ENCODE measurements around the gene MPND. TPM values are rescaled to one million over a fixed set of nuclear protein-coding genes. Genes with fewer than 3 reads are reported as not detected.

Gene MPND
- total RNA-seq, 6 experiments from 2014 or later, result 11.7 to 15.0 (median 12.1) TPM

- Mint-ChIP-seq H3K27me3 (ENCODE audit: insufficient read depth) (no peaks in the 10 kb centered on the region), H3K36me3 (ENCODE audit: low read depth) (no peaks in the 10 kb centered on the region; the same call in 1 of the 2 replicates), H3K4me3 (no peak overlapping the region), H3K9me3 (no peaks in the 10 kb centered on the region), H3K27ac (no peak overlapping the region; the same call in 1 of the 2 replicates), H3K4me1 (ENCODE audit: low read depth) (peaks cover 19% of the 10 kb centered on the region)
- no peak for DNase-seq
- peak; percentile 47 for TF ChIP-seq CTCF (IDR thresholded peaks at IDR 0.05)
These were observed 42.9 kb downstream of the MPND start for GRCh38 chr19:4386041-4386782.

GRCh38 chr19:4388337-4389063 lies 45.1 kb downstream of the MPND start:
- DNase-seq, result no peak
- Mint-ChIP-seq H3K4me3 (no peak overlapping the region), H3K4me1 (ENCODE audit: low read depth) (peaks cover 38% of the 10 kb centered on the region), H3K36me3 (ENCODE audit: low read depth) (no peaks in the 10 kb centered on the region; the same call in 1 of the 2 replicates), H3K9me3 (no peaks in the 10 kb centered on the region), H3K27me3 (ENCODE audit: insufficient read depth) (peaks cover 3% of the 10 kb centered on the region; the same call in 1 of the 2 replicates), H3K27ac (peak overlapping the region; percentile 69; the same call in 1 of the 2 replicates)
- TF ChIP-seq CTCF (IDR thresholded peaks at IDR 0.05), result no peak

- H3K4me3 Mint-ChIP-seq, result no peak overlapping the region
- no peaks in the 10 kb centered on the region; the same call in 1 of the 2 replicates for H3K36me3 Mint-ChIP-seq (ENCODE audit: low read depth)
- H3K27me3 Mint-ChIP-seq (ENCODE audit: insufficient read depth), result peaks cover 3% of the 10 kb centered on the region; the same call in 1 of the 2 replicates
- peaks cover 43% of the 10 kb centered on the region for H3K4me1 Mint-ChIP-seq (ENCODE audit: low read depth)
- no peak for TF ChIP-seq CTCF (IDR thresholded peaks at IDR 0.05)
- DNase-seq, result no peak
- H3K27ac Mint-ChIP-seq, result peak overlapping the region; percentile 69
- no peaks in the 10 kb centered on the region for H3K9me3 Mint-ChIP-seq
These were observed 45.7 kb downstream of the MPND start for GRCh38 chr19:4389064-4389375.

- no peak for DNase-seq
- Mint-ChIP-seq H3K9me3 (no peaks in the 10 kb centered on the region), H3K27ac (peak overlapping the region; percentile 88; the same call in 1 of the 2 replicates), H3K4me1 (ENCODE audit: low read depth) (peaks cover 48% of the 10 kb centered on the region), H3K36me3 (ENCODE audit: low read depth) (no peaks in the 10 kb centered on the region; the same call in 1 of the 2 replicates), H3K27me3 (ENCODE audit: insufficient read depth) (peaks cover 3% of the 10 kb centered on the region; the same call in 1 of the 2 replicates), H3K4me3 (no peak overlapping the region; the same call in 1 of the 2 replicates)
- TF ChIP-seq CTCF (IDR thresholded peaks at IDR 0.05), result 0 out of 2 replicates have a peak, but pooled peaks have one; percentile 10
These were observed 46.2 kb downstream of the MPND start for GRCh38 chr19:4389511-4390016.

GRCh38 chr19:4390017-4390566 lies 46.7 kb downstream of the MPND start:
- Mint-ChIP-seq H3K4me3 (peak overlapping the region; percentile 62), H3K9me3 (no peaks in the 10 kb centered on the region), H3K27me3 (ENCODE audit: insufficient read depth) (peaks cover 3% of the 10 kb centered on the region; the same call in 1 of the 2 replicates), H3K4me1 (ENCODE audit: low read depth) (peaks cover 53% of the 10 kb centered on the region), H3K27ac (peak overlapping the region; percentile 88), H3K36me3 (ENCODE audit: low read depth) (no peaks in the 10 kb centered on the region; the same call in 1 of the 2 replicates)
- TF ChIP-seq CTCF (IDR thresholded peaks at IDR 0.05), result no peak
- DNase-seq, result peak; percentile 13
